Activated naive CD8-positive, alpha-beta T cell treated with anti-CD3 and anti-CD28 coated beads for 36 hours (primary cell): ENCODE results near the gene MAP3K5. TPM values are rescaled to one million over a fixed set of nuclear protein-coding genes. Genes with fewer than 3 reads are reported as not detected.
"Not testable (repeated sequence)": the region's sequence is repeated elsewhere in the genome, so short reads cannot be mapped to it uniquely, and the experiment has no call there.

ENCODE experiments used
- DNase-seq: peaks from one replicate; pipeline ENCODE4 v3.0.0; 2021
- H3K27ac Mint-ChIP-seq: one replicate; pipeline ENCODE4 v1.8.0; 2022; ENCODE audit warnings: mild to moderate bottlenecking, moderate library complexity, mixed read lengths
- H3K27me3 Mint-ChIP-seq: one replicate; pipeline ENCODE4 v1.8.0; 2022; ENCODE audit warnings: mild to moderate bottlenecking, mixed read lengths
- H3K36me3 Mint-ChIP-seq: one replicate; pipeline ENCODE4 v1.8.0; 2021; ENCODE audit warnings: mild to moderate bottlenecking, mixed read lengths
- H3K4me1 Mint-ChIP-seq: one replicate; pipeline ENCODE4 v1.8.0; 2021; ENCODE audit warnings: mixed read lengths
- H3K4me3 Mint-ChIP-seq: one replicate; pipeline ENCODE4 v1.8.0; 2022; ENCODE audit warnings: mild to moderate bottlenecking, moderate library complexity, mixed read lengths
- H3K9me3 Mint-ChIP-seq: one replicate; pipeline ENCODE4 v1.8.0; 2022; ENCODE audit warnings: mixed read lengths
- total RNA-seq, 2 experiments: library from RNA; stranded (reverse); gene quantifications; one replicate each; pipeline ENCODE4 v1.2.3, GENCODE V29; 2021

The MAP3K5 gene
- total RNA-seq, 2 experiments from 2014 or later, result 3.5 to 3.9 TPM

DNA sequence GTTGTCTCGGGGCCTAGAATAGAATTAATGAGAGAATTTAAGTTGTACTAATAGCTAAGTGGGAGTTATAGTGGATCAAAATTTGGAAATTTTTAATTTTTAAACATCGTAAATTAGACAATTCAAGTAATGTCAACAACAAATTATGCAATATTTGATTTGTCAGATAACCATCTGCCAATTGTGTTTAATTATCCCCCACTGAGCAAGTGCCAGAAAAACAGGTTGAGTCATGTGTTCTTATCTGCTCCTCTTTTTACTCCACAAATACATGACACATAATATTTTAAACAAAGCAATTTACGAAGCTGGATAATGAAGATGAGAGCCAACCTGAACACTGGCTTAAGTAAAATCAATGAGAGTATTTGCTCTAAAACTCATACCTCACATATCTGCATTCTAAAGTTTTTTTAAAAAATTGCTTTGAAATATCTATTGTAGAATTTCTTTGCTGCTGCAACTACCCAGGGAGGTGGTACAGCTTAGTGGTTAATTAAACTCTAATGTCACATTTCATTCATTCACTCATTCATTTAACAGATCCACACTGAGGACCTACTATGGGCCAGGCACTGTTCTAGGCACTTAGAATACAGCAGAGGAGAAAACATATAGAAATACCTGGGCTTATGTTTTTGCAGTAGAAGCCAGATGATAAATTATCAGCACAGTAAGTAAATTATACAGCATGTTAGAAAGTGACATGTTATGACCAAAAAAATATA, 184.9 kb downstream of the MAP3K5 start:
- DNase-seq, result no peak

GRCh38 chr6:136604928-136605510, 187.3 kb downstream of the MAP3K5 start:
- H3K4me1 Mint-ChIP-seq, result peaks cover 3% of the 10 kb centered on the region

More for the DNA sequence above, 184.9 kb downstream of the MAP3K5 start:
- H3K4me1 Mint-ChIP-seq, result peaks cover 8% of the 10 kb centered on the region
- peaks cover 5% of the 10 kb centered on the region for H3K36me3 Mint-ChIP-seq
- no peaks in the 10 kb centered on the region for H3K27me3 Mint-ChIP-seq
- no peak overlapping the region for H3K4me3 Mint-ChIP-seq
- H3K9me3 Mint-ChIP-seq, result no peaks in the 10 kb centered on the region
- H3K27ac Mint-ChIP-seq, result no peak overlapping the region

GRCh38 chr6:136604328-136604825, 187.9 kb downstream of the MAP3K5 start:
- peaks cover 2% of the 10 kb centered on the region for H3K4me1 Mint-ChIP-seq

More at GRCh38 chr6:136604928-136605510, 187.3 kb downstream of the MAP3K5 start:
- Mint-ChIP-seq H3K27me3 (no peaks in the 10 kb centered on the region), H3K4me3 (no peak overlapping the region), H3K27ac (no peak overlapping the region), H3K9me3 (no peaks in the 10 kb centered on the region), H3K36me3 (peaks cover 2% of the 10 kb centered on the region)
- no peak for DNase-seq

DNA sequence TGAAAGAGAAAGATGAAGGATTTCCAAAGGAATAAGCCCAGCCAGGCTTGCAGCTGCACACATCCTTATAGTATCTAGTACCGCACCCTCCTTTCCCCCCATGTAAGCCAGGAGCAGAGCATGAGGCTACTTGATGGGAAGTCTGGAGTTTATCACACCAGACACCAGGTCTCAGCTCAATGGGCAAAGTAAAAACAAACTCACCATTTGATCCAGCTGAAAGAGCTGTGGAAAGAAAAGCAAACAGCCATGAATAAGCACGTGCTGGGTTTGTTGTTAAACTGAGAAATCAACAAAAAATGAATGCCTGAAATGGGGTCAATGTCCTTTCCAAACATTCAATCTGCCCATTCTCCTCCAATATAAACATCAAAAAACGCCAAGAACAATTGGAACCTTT, 191.5 kb downstream of the MAP3K5 start:
- no peak overlapping the region for H3K4me3 Mint-ChIP-seq
- H3K36me3 Mint-ChIP-seq, result no peaks in the 10 kb centered on the region
- no peak overlapping the region for H3K27ac Mint-ChIP-seq
- no peaks in the 10 kb centered on the region for H3K9me3 Mint-ChIP-seq
- DNase-seq, result no peak
- H3K27me3 Mint-ChIP-seq, result no peaks in the 10 kb centered on the region
- no peaks in the 10 kb centered on the region for H3K4me1 Mint-ChIP-seq

More at GRCh38 chr6:136604328-136604825, 187.9 kb downstream of the MAP3K5 start:
- H3K36me3 Mint-ChIP-seq, result no peaks in the 10 kb centered on the region
- no peaks in the 10 kb centered on the region for H3K9me3 Mint-ChIP-seq
- no peak overlapping the region for H3K4me3 Mint-ChIP-seq
- H3K27me3 Mint-ChIP-seq, result no peaks in the 10 kb centered on the region
- DNase-seq, result no peak
- no peak overlapping the region for H3K27ac Mint-ChIP-seq

GRCh38 chr6:136599329-136600011, 192.8 kb downstream of the MAP3K5 start:
- Mint-ChIP-seq H3K27ac (no peak overlapping the region), H3K9me3 (no peaks in the 10 kb centered on the region), H3K36me3 (peaks cover 3% of the 10 kb centered on the region), H3K4me1 (peaks cover 4% of the 10 kb centered on the region), H3K27me3 (no peaks in the 10 kb centered on the region), H3K4me3 (no peak overlapping the region)
- no peak for DNase-seq

DNA sequence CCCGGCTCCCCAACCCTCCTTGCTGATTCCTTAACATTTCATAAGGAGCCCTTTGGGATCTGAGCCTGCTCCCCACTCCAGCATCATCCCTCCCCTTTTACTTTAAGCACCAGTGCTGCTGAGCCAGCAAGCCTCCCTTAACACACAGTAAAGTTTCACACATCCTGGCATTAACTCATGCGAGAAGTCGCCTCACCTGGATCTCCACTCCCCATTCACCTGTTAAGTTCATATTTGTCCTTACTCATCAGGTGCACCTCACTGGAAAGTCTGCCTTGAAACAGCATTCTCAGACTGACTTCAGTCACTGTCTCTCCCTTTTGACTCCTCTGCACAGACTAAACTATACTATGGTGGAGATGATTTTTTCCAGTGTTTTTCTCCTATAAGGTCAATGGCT, 194.2 kb downstream of the MAP3K5 start:
- Mint-ChIP-seq H3K4me1 (peaks cover 17% of the 10 kb centered on the region), H3K27ac (no peak overlapping the region), H3K27me3 (no peaks in the 10 kb centered on the region), H3K4me3 (no peak overlapping the region), H3K9me3 (no peaks in the 10 kb centered on the region), H3K36me3 (peaks cover 8% of the 10 kb centered on the region)
- DNase-seq, result no peak

GRCh38 chr6:136594671-136595070, 197.6 kb downstream of the MAP3K5 start:
- H3K4me1 Mint-ChIP-seq, result peaks cover 19% of the 10 kb centered on the region
- H3K27me3 Mint-ChIP-seq, result no peaks in the 10 kb centered on the region
- H3K27ac Mint-ChIP-seq, result peak overlapping the region; percentile 90
- H3K4me3 Mint-ChIP-seq, result peak overlapping the region; percentile 63
- H3K9me3 Mint-ChIP-seq, result peaks cover 4% of the 10 kb centered on the region
- no peak for DNase-seq
- H3K36me3 Mint-ChIP-seq, result peaks cover 37% of the 10 kb centered on the region

GRCh38 chr6:136593748-136594490, 198.4 kb downstream of the MAP3K5 start:
- Mint-ChIP-seq H3K27ac (peak overlapping the region; percentile 90), H3K4me1 (peaks cover 19% of the 10 kb centered on the region), H3K27me3 (no peaks in the 10 kb centered on the region), H3K36me3 (peaks cover 42% of the 10 kb centered on the region), H3K4me3 (peak overlapping the region; percentile 63), H3K9me3 (peaks cover 4% of the 10 kb centered on the region)
- peak; percentile 35 for DNase-seq

GRCh38 chr6:136592930-136593673, 199.2 kb downstream of the MAP3K5 start:
- H3K4me3 Mint-ChIP-seq, result no peak overlapping the region
- peaks cover 19% of the 10 kb centered on the region for H3K4me1 Mint-ChIP-seq
- H3K9me3 Mint-ChIP-seq, result peaks cover 4% of the 10 kb centered on the region
- H3K27ac Mint-ChIP-seq, result peak overlapping the region; percentile 90
- no peaks in the 10 kb centered on the region for H3K27me3 Mint-ChIP-seq
- H3K36me3 Mint-ChIP-seq, result peaks cover 47% of the 10 kb centered on the region
- DNase-seq, result no peak

- no peak overlapping the region for H3K4me3 Mint-ChIP-seq
- H3K9me3 Mint-ChIP-seq, result peaks cover 4% of the 10 kb centered on the region
- DNase-seq, result no peak
- H3K27ac Mint-ChIP-seq, result no peak overlapping the region
- peaks cover 47% of the 10 kb centered on the region for H3K36me3 Mint-ChIP-seq
- no peaks in the 10 kb centered on the region for H3K27me3 Mint-ChIP-seq
- peaks cover 19% of the 10 kb centered on the region for H3K4me1 Mint-ChIP-seq
Observed at GRCh38 chr6:136591617-136592016, 200.7 kb downstream of the MAP3K5 start.

DNA sequence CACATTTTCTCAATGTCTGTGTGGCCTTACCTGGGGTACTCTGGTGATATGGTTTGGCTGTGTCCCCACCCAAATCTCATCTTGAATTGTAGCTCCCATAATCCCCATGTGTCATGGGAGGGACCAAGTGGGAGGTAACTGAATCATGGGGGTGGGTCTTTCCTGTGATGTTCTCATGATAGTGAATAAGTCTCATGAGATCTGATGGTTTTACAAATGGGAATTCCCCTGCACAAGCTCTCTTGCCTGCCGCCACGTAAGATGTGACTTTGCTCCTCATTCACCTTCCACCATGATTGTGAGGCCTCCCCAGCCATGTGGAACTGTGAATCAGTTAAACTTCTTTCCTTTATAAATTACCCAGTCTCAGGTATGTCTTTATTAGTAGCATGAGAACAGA, 201.4 kb downstream of the MAP3K5 start:
- not testable (repeated sequence) for H3K4me3 Mint-ChIP-seq, DNase-seq, H3K9me3 Mint-ChIP-seq, H3K27ac Mint-ChIP-seq, H3K27me3 Mint-ChIP-seq
- Mint-ChIP-seq H3K4me1 (peaks cover 19% of the 10 kb centered on the region), H3K36me3 (peaks cover 47% of the 10 kb centered on the region)

GRCh38 chr6:136587527-136587926, 204.8 kb downstream of the MAP3K5 start:
- no peak for DNase-seq

GRCh38 chr6:136586295-136586694, 206.0 kb downstream of the MAP3K5 start:
- Mint-ChIP-seq H3K4me1 (no peaks in the 10 kb centered on the region), H3K36me3 (peaks cover 26% of the 10 kb centered on the region), H3K9me3 (peaks cover 4% of the 10 kb centered on the region), H3K27ac (no peak overlapping the region), H3K27me3 (no peaks in the 10 kb centered on the region), H3K4me3 (no peak overlapping the region)
- no peak for DNase-seq

More at GRCh38 chr6:136587527-136587926, 204.8 kb downstream of the MAP3K5 start:
- H3K36me3 Mint-ChIP-seq, result peaks cover 37% of the 10 kb centered on the region
- H3K9me3 Mint-ChIP-seq, result peaks cover 4% of the 10 kb centered on the region
- H3K27me3 Mint-ChIP-seq, result no peaks in the 10 kb centered on the region
- H3K4me3 Mint-ChIP-seq, result no peak overlapping the region
- H3K4me1 Mint-ChIP-seq, result no peaks in the 10 kb centered on the region
- H3K27ac Mint-ChIP-seq, result no peak overlapping the region

DNA sequence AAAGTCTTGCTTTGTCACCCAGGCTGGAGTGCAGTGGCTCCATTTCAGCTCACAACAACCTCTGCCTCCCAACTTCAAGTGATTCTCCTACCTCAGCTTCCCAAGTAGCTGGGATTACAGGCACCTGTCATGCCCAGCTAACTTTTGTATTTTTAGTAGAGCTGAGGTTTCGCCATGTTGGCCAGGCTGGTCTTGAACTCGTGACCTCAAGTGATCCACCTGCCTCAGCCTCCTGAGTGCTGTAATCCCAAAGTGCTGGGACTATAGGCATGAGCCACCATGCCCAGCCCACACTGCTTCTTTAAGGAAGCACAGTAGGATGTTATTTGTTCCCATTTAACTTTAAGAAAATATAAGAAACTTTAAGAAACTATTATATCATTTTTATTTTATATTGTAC, 206.8 kb downstream of the MAP3K5 start:
- not testable (repeated sequence) for DNase-seq, H3K27me3 Mint-ChIP-seq, H3K4me1 Mint-ChIP-seq, H3K27ac Mint-ChIP-seq, H3K9me3 Mint-ChIP-seq, H3K4me3 Mint-ChIP-seq
- peaks cover 18% of the 10 kb centered on the region for H3K36me3 Mint-ChIP-seq
